CD14-positive monocyte (primary cell): ENCODE results near the gene DYNLT4. TPM values are rescaled to one million over a fixed set of nuclear protein-coding genes. Genes with fewer than 3 reads are reported as not detected.

Experiments
- DNase-seq, 3 donors: peaks; one replicate each; pipeline ENCODE4 v3.0.0-alpha.2; 2011 to 2022
- H2AFZ ChIP-seq: 2 replicates; pipeline ENCODE4 v1.6.0; 2012; ENCODE audit warnings: mild to moderate bottlenecking, low read depth, low read length, inconsistent platforms; ENCODE audit not compliant: insufficient read depth, poor library complexity, severe bottlenecking
- H3K27ac ChIP-seq, 2 donors: 1 replicate in 1 of 2; 2 replicates in 1 of 2; pipeline ENCODE4 v1.5.1; 2012 to 2013; ENCODE audit warnings: low read length in 2 of 2, control low read depth in 1 of 2, inconsistent platforms in 1 of 2, low read depth in 1 of 2, mild to moderate bottlenecking in 1 of 2
- H3K27me3 ChIP-seq, 2 donors: one replicate each; pipeline versions ENCODE4 v1.6.0 to v1.6.1; 2011 to 2013; ENCODE audit warnings: low read length in 2 of 2; ENCODE audit not compliant: control insufficient read depth in 2 of 2, insufficient read depth in 2 of 2
- H3K36me3 ChIP-seq, 2 donors: replicated peaks in 1 of 2; 1 replicate in 1 of 2; 2 replicates in 1 of 2; pipeline versions ENCODE4 v1.5.1 to v1.6.1; 2012 to 2013; ENCODE audit warnings: low read length in 2 of 2, control low read depth in 1 of 2, inconsistent platforms in 1 of 2, mild to moderate bottlenecking in 1 of 2; ENCODE audit not compliant: insufficient read depth in 2 of 2, control insufficient read depth in 1 of 2
- H3K4me1 ChIP-seq, 2 donors: 1 replicate in 1 of 2; 2 replicates in 1 of 2; pipeline versions ENCODE4 v1.5.1 to v1.6.1; 2012 to 2013; ENCODE audit warnings: low read length in 2 of 2, control low read depth in 1 of 2, inconsistent platforms in 1 of 2, mild to moderate bottlenecking in 1 of 2, moderate library complexity in 1 of 2; ENCODE audit not compliant: insufficient read depth in 2 of 2, control insufficient read depth in 1 of 2
- H3K4me2 ChIP-seq: replicated peaks from 2 replicates; pipeline ENCODE3; 2012; ENCODE audit warnings: low read length, moderate library complexity, mild to moderate bottlenecking; ENCODE audit not compliant: poor library complexity, severe bottlenecking; ENCODE audit errors: extremely low read depth
- H3K4me3 ChIP-seq, 3 experiments: fragments of 200-600 bp in 1 of 3; sonication (generic) in 1 of 3; replicated peaks in 1 of 3; 1 replicate in 2 of 3; 2 replicates in 1 of 3; pipeline ENCODE4 v1.5.1; 2011 to 2013; ENCODE audit warnings: low read length in 3 of 3, mild to moderate bottlenecking in 3 of 3, control low read depth in 2 of 3, low read depth in 2 of 3, inconsistent platforms in 1 of 3, moderate library complexity in 1 of 3
- H3K79me2 ChIP-seq: 2 replicates; pipeline ENCODE4 v1.6.0; 2012; ENCODE audit warnings: mild to moderate bottlenecking, control low read depth, inconsistent platforms, low read length, moderate library complexity; ENCODE audit not compliant: insufficient read depth
- H3K9ac ChIP-seq: 2 replicates; pipeline ENCODE4 v1.6.0; 2017; ENCODE audit warnings: low read length, mild to moderate bottlenecking; ENCODE audit not compliant: insufficient read depth, poor library complexity, severe bottlenecking
- H3K9me3 ChIP-seq, 2 donors: replicated peaks in 1 of 2; 1 replicate in 1 of 2; 2 replicates in 1 of 2; pipeline versions ENCODE4 v1.5.1 to v1.6.1; 2012 to 2013; ENCODE audit warnings: low read length in 2 of 2, control low read depth in 1 of 2; ENCODE audit not compliant: control insufficient read depth in 1 of 2, insufficient read depth in 1 of 2
- H4K20me1 ChIP-seq: 2 replicates; pipeline ENCODE4 v1.6.0; 2012; ENCODE audit warnings: mild to moderate bottlenecking, low read length, control low read depth, moderate library complexity; ENCODE audit not compliant: insufficient read depth
- H3K27ac Mint-ChIP-seq, 7 donors: one replicate each; pipeline ENCODE4 v1.8.0; 2020; ENCODE audit warnings: mild to moderate bottlenecking in 7 of 7, mixed read lengths in 7 of 7, moderate library complexity in 6 of 7, inconsistent platforms in 2 of 7
- H3K27me3 Mint-ChIP-seq, 3 donors: one replicate each; pipeline ENCODE4 v1.8.0; 2021 to 2022; ENCODE audit warnings: low read depth in 3 of 3, mild to moderate bottlenecking in 3 of 3, mixed read lengths in 3 of 3, moderate library complexity in 3 of 3, inconsistent platforms in 1 of 3
- H3K36me3 Mint-ChIP-seq, 2 donors: one replicate each; pipeline ENCODE4 v1.8.0; 2020; ENCODE audit warnings: mixed read lengths in 2 of 2, inconsistent platforms in 1 of 2, mild to moderate bottlenecking in 1 of 2
- H3K4me1 Mint-ChIP-seq: one replicate; pipeline ENCODE4 v1.8.0; 2020; ENCODE audit warnings: mild to moderate bottlenecking, mixed read lengths
- H3K4me3 Mint-ChIP-seq, 2 donors: one replicate each; pipeline ENCODE4 v1.8.0; 2020; ENCODE audit warnings: mild to moderate bottlenecking in 2 of 2, mixed read lengths in 2 of 2, moderate library complexity in 1 of 2
- H3K9me3 Mint-ChIP-seq, 7 donors: one replicate each; pipeline ENCODE4 v1.8.0; 2020 to 2022; ENCODE audit warnings: mixed read lengths in 7 of 7, mild to moderate bottlenecking in 6 of 7, moderate library complexity in 6 of 7, inconsistent platforms in 2 of 7
- CTCF ChIP-seq: fragments of 200-600 bp; IDR thresholded peaks from one replicate; pipeline ENCODE4 v1.8.0; 2022; ENCODE audit warnings: antibody characterized with exemption, mild to moderate bottlenecking
- WGBS: methylation state at CpG from one replicate; pipeline ENCODE4 v1.1.5; 2013; ENCODE audit warnings: missing lambda C conversion rate; ENCODE audit not compliant: insufficient coverage; 5-methylcytosine and 5-hydroxymethylcytosine counted together
- intact Hi-C, 2 donors: fragments of 100-400 bp; cut with micrococcal nuclease; formaldehyde crosslinking; loops; one replicate each; pipeline versions ENCODE4 v1.15.0 to v1.15.1; 2023
- polyA plus RNA-seq, 3 donors: library from polyadenylated mRNA; depleted of rRNA in 1 of 3; unstranded in 2 of 3; stranded (reverse) in 1 of 3; fragments of 300-500 nt in 2 of 3; fragments of >200 nt in 1 of 3; fragmentation: Illumina TruSeq in 2 of 3; gene quantifications; 1 replicate in 2 of 3; 2 replicates in 1 of 3; pipeline ENCODE4 v1.2.3, GENCODE V29; 2012 to 2021

Gene DYNLT4
- polyA plus RNA-seq, 3 donors, result 0.91 to 2.8 (median 2.2) TPM

- Histone ChIP-seq H3K9ac (no peak overlapping the region), H3K4me1 (peaks cover 27 to 36% of the 10 kb centered on the region in 2 donors)
- intact Hi-C loops, result loop anchor here in 1 of 2 donors (10.0 kb wide), 1 partner anchor 234 kb away; the partner anchor contains the start of genes HECTD3 and UROD
Observed at GRCh38 chr1:44780583-44781121, 26.5 kb downstream of the DYNLT4 start.

More at GRCh38 chr1:44780583-44781121, 26.5 kb downstream of the DYNLT4 start:
- Histone ChIP-seq H3K27me3 (no peaks in the 10 kb centered on the region), H3K9me3 (no peaks in the 10 kb centered on the region), H4K20me1 (peaks cover 45% of the 10 kb centered on the region), H2AFZ (no peak overlapping the region), H3K27ac (no peak overlapping the region), H3K36me3 (peaks cover 32 to 54% of the 10 kb centered on the region in 2 donors), H3K79me2 (peaks cover 31% of the 10 kb centered on the region), H3K4me2 (no peak overlapping the region), H3K4me3 (no peak overlapping the region)
- H3K36me3 Mint-ChIP-seq, result peaks cover 52 to 57% of the 10 kb centered on the region in 2 donors
- no peak overlapping the region for H3K27ac Mint-ChIP-seq
- H3K9me3 Mint-ChIP-seq, result no peaks in the 10 kb centered on the region
- peaks cover 7 to 13% (median 9%) of the 10 kb centered on the region in 3 donors for H3K27me3 Mint-ChIP-seq
- no peak overlapping the region for H3K4me3 Mint-ChIP-seq
- peaks cover 48% of the 10 kb centered on the region for H3K4me1 Mint-ChIP-seq
- TF ChIP-seq CTCF, result no peak
- WGBS, result 95% methylated on average over 11 of the region's 14 CpGs
- DNase-seq, result no peak
